PFSK-1 (cell line): ENCODE measurements around the gene LRRC43.

Source experiments
- FOXP2 ChIP-seq: optimal IDR thresholded peaks from 2 replicates; pipeline ENCODE3; 2011; ENCODE audit warnings: borderline replicate concordance, control low read depth, inconsistent platforms; ENCODE audit not compliant: insufficient read depth; ENCODE audit errors: extremely low read length, extremely low read depth
- POLR2AphosphoS5 ChIP-seq: IDR thresholded peaks from 2 replicates; pipeline ENCODE4 v1.6.1; 2012; ENCODE audit warnings: low read depth, mild to moderate bottlenecking, control low read depth, low read length, moderate library complexity
- REST ChIP-seq, 2 experiments: IDR thresholded peaks; 2 replicates each; pipeline versions ENCODE4 v1.6.1 to v1.8.0; 2011 to 2012; ENCODE audit warnings: low read depth in 2 of 2, low read length in 2 of 2, control low read depth in 1 of 2, inconsistent platforms in 1 of 2, mild to moderate bottlenecking in 1 of 2, moderate library complexity in 1 of 2; ENCODE audit not compliant: insufficient read depth in 1 of 2
- SIN3A ChIP-seq: IDR thresholded peaks from 2 replicates; pipeline ENCODE4 v1.6.1; 2012; ENCODE audit warnings: mild to moderate bottlenecking, low read length, moderate library complexity, borderline replicate concordance; ENCODE audit not compliant: insufficient read depth
- TAF1 ChIP-seq: IDR thresholded peaks from 2 replicates; pipeline ENCODE4 v1.6.1; 2012; ENCODE audit warnings: low read length, control low read depth, borderline replicate concordance; ENCODE audit not compliant: insufficient read depth

LRRC43 gene

GRCh38 chr12:122200541-122201175, 17.7 kb downstream of the LRRC43 start:
- TF ChIP-seq REST (IDR thresholded peaks at IDR 0.05; ENCODE audit: insufficient read depth in 1 of 2, low read depth in 2 of 2, low read length in 2 of 2) (no peak), TAF1 (no peak), FOXP2 (no peak)

DNA sequence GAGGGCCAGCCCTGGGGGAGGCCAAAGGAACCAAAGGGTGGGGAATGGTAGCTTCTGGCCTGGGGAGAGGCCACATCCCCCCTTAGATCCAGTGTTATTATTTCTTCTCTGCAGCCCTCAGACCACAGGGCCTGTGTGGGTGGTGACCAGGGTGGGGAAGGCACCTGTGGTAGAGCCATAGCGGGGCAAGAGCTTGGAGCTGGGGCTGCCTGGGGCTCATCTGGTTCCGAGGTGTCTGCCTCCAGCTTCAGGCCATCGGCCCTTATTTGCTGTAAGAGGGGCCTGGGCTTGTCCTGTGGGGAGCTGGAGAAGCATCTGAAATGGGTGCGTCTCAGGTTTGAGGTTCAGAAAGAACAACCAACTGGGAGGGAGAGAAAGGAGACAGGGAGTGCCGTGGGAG, 18.5 kb downstream of the LRRC43 start:
- TF ChIP-seq POLR2AphosphoS5, result no peak
- TF ChIP-seq SIN3A, result no peak
- no peak for TF ChIP-seq TAF1
- TF ChIP-seq FOXP2, result no peak
- no peak for TF ChIP-seq REST (IDR thresholded peaks at IDR 0.05; ENCODE audit: insufficient read depth in 1 of 2, low read depth in 2 of 2, low read length in 2 of 2)

GRCh38 chr12:122202017-122202416, 19.1 kb downstream of the LRRC43 start:
- TF ChIP-seq REST (IDR thresholded peaks at IDR 0.05; ENCODE audit: insufficient read depth in 1 of 2, low read depth in 2 of 2, low read length in 2 of 2) (no peak), TAF1 (no peak), FOXP2 (no peak), SIN3A (no peak), POLR2AphosphoS5 (no peak)

DNA sequence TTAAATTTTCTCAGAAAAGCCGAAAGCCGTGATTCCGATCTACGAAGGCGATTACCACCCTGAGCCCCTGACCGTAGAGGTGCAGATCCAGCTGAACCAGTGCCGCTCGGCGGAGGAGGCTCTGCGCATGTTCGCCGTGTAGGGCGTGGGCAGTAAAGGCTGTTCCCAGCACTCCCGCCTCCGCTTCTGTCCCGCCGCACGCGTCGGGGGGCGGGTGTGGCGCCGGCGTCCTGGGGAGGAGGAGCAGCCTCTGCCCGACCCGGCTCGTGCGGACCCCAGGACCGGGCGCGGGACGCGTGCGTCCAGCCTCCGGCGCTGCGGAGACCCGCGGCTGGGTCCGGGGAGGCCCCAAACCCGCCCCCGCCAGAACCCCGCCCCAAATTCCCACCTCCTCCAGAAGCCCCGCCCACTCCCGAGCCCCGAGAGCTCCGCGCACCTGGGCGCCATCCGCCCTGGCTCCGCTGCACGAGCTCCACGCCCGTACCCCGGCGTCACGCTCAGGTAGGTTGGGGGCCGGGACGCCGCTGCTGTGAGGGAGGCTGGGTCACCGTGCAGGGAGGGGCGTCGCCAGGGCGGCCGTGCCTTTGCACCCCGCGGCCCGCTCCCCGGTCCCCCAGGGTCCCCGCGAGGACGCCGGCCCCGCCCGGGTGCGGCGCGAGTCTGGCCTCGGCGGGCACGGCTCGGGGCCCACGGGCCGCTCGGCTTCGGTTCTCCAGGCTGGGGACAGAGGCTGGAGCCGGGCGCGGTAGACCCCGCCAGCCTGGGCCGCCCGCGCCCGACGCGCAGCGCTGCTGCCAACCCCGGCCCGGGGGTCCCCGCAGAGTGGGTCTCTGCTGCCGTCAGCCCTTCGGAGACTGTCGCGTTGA, 20.6 kb downstream of the LRRC43 start, which contains the start of gene B3GNT4:
B3GNT4 (plus strand) TSS at position 409 of the 866 bp plus-strand sequence. CDS start 910 bp downstream, outside the sequence.
- TF ChIP-seq SIN3A (no peak), TAF1 (no peak), REST (IDR thresholded peaks at IDR 0.05; ENCODE audit: insufficient read depth in 1 of 2, low read depth in 2 of 2, low read length in 2 of 2) (no peak), FOXP2 (no peak), POLR2AphosphoS5 (no peak)
